Hindlimb muscle (tissue), 1 donor: ENCODE data around the gene CDK19. TPM values are rescaled to one million over a fixed set of nuclear protein-coding genes. Genes with fewer than 3 reads are reported as not detected.
"Not testable (repeated sequence)": the region's sequence is repeated elsewhere in the genome, so short reads cannot be mapped to it uniquely, and the experiment has no call there.

Experiments
- DNase-seq: peaks from one replicate; pipeline ENCODE4 v3.0.0-alpha.2; 2013
- polyA plus RNA-seq: library from polyadenylated mRNA; unstranded; fragments of 120-200 nt; gene quantifications from one replicate; pipeline ENCODE4 v1.2.1, GENCODE V29; 2013; ENCODE audit not compliant: insufficient read length

Gene CDK19
- polyA plus RNA-seq, 1 donor: 14.8 TPM

DNA sequence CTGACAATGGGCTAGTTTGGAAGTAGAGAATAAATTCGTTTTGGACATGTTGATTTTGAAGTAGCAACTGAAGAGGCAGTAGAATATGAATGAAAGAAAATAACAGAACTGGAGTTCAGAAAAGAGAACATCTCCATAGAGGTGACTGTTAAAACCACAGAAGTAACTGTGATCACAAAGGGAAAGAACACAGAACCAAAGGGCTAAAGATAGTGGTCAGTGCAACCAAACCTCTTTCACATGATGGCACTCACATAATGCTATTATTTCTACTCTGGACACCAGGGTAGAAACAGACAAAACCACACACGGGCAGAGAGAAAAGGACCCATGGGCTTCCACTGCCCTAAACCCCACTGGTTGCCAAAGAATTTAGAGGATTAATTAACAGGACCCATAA, 58.5 kb downstream of the CDK19 start:
- no peak for DNase-seq

DNA sequence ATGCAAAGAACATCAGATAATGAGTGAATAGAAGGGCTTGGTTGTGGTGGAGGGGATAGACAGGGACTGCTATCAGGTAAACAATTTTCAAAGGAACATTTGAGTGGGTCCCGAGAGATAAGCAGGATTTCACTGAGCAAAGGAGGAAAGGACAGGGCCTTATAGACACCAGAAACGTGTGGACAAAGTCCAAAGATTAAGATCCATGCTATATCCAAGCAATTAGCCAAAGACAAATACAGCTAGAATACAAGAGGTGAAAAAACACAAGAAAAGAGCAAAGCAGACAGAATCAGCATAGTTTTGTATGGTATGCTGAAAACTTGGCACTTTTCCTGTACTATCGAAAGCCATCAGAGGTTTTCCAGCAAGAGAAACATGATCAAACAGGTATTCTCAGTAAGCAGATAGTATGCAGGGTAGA, 59.8 kb downstream of the CDK19 start:
- DNase-seq: no peak

DNA sequence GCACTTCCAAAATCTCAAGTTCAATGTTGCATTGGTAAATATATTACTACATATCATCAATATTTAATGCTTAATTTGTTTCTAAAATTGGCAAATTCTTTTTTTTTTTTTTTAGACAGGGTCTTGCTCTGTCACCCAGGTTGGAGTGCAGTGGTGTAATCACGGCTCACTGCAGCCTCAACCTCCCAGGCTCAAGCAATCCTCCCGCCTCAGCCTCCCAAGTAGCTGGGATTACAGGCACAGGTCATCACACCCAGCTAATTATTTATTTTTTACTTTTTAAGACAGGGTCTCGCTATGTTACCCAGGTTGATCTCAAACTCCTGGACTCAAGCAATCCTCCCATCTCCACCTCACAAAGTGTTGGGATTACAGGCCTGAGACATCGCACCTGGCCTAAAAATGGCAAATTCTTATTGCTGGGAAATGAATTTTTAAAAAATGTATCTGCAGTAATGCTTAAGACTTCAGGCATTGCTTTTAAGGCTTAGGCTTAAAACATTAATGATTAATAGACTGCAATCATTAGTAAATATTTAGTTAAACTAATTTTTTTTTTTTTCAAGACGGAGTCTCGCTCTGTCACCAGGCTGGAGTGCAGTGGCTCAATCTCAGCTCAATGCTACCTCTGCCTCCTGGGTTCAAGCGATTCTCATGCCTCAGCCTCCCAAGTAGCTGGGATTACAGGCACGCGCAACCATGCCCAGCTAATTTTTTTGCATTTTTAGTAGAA, 61.2 kb downstream of the CDK19 start:
- DNase-seq: not testable (repeated sequence)

DNA sequence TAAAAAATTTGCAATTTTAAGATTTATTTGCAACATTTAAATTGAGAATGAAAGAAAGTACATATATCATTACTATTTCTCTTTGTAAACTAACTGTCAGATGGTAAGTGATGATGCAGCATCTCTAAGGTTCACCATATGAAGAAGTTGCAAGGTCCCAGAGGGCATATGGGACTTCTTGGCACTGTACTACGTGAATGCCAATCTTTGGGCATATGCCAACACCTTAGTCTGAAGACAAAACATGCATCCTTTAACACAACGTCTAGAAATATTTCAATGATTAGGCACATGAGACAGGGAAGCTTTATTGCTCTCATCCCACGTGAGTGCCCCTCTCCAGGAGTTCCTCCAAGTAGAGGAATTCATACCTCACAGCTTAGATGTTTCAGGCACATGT, 66.8 kb downstream of the CDK19 start:
- DNase-seq: no peak

DNA sequence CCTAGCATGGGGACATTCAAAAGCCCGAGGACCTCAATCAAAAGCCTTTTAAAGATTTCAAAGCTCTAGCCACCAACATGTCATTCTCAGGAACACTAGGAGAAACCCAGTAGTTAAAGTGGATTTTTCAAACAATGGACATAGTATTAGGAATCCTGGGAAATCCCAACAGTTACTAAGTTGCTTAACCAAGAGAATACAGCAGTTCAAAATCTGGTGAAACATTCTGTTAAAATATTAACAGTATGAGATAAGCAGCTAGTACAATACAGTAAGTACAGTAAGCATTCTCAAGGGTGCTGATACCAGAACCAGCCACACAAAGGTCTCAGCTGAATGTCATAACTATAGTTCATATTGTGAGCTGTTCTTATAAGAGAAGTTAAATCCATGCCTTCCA, 68.6 kb downstream of the CDK19 start:
- no peak for DNase-seq

DNA sequence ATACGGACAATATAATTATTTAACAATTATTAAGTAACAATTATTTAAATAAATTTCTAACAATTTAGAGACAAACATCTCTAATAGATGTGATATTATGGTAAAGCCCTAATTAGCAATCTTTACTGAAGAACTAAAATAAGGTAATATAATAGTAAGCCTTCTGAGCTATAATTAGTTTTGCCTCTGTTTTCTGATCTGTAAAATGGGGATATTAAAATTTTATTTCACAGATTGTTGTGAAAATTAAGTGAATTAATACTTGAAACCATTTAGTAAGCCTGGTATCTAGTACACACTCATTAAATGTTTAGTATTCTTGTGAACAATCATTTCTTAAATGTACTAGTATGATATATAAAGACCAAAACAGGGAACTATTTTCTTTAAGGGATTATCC, 70.3 kb downstream of the CDK19 start:
- no peak for DNase-seq

DNA sequence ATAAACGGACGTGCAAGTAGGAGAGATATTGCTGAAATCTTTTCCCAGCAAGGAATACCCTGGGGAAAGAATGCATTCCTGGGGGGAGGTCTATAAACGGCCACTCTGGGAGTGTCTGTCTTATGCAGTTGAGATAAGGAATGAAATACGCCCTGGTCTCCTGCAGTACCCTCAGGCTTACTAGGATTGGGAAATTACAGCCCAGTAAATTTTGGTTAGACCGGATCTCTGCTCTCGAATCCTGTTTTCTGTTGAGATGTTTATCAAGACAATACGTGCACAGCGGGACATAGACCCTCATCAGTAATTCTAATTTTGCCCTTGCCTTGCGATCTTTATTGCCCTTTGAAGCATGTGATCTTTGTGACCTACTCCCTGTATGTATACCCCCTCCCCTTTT, 72.7 kb downstream of the CDK19 start:
- DNase-seq: not testable (repeated sequence)

DNA sequence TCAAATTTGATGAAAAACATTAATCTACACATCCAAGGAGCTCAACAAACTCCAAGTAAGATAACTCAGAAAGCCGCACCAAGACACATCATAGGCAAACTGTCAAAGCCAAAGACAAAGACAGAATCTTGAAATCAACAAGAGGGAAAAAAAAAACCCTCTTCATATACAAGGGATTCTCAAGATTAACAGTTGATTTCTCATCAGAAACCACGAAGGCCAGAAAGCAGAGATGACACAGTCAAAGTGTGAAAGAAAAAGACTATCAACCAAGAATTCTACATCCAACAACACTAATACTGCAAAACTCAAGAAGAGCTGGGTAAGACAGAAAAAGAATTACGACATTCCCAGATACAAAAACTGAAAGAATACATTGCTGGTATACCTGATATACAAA, 73.8 kb downstream of the CDK19 start:
- DNase-seq: no peak

DNA sequence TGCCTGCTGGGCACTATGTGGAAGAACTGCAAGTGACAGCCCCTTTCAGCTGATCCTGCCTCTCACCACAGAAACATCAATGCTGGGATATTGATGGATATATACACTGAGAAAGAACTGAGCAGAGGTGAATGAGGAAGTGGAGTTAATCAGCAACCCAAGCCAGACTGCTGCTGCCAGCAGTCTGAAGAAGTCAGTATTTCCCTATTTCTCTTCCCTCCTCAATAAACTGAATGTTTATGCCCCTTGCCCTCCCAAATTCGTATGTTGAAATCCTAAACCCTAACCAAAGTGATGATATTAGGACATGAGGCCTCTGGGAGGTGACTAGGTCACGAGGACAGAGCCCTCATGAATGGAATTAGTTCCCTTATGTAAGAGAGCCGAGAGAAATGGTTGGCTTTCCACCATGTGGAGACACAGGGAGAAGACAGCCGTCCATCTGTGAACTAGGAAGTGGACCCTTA, 76.3 kb downstream of the CDK19 start:
- DNase-seq: peak; percentile 14

DNA sequence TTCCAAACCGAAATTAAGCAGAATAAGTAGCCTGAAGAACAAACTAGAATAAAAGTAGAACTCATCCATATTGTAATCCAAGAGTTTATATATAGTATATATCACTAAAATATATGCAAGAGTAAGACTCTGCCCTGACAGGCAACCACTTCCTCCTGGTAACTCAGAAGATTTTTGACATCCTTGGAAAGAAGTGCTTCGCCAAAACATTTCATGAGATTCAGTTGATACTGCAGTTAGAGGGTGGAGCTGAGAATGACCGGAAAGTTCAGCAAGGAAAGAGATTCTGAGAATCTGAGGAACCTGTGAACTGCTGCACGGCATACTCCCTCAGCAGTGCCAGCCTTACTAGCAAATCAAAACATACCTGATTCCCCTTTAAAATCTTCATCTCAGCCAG, 79.6 kb downstream of the CDK19 start:
- DNase-seq: no peak

DNA sequence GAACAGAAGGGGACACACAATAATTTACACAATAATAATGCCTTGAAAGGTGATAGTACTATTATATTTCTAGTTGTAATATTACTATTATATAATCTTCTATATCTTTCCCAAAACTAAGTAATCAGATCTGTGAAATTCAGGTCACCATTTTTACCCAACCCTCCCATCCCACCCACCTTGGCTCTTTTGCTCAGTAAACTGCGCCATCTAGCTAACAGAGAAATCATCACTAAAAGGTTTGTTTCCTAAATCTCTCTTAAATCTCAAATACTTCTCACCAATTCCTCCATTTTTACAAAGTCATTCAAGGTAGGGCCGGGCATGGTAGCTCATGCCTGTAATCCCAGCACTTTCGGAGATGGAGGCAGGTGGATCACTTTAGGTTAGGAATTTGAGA, 83.4 kb downstream of the CDK19 start:
- no peak for DNase-seq

DNA sequence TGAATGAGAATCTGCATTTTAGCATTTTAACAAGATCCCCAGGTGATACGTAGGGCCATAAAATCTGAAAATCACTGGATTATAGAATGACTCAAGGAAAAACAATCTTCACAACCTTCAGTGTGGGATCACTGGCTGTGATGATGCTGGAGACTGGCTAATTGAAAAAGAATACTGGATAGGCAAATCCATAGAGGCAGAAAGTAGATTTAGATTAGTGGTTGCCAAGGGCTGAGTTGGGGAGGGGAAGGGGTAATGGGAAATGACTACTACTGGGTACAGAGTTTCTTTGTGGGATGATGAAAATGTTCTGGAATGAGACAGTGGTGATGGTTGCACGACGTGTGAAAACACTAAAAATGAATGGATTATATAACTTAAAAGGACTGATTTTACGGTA, 84.1 kb downstream of the CDK19 start:
- no peak for DNase-seq

DNA sequence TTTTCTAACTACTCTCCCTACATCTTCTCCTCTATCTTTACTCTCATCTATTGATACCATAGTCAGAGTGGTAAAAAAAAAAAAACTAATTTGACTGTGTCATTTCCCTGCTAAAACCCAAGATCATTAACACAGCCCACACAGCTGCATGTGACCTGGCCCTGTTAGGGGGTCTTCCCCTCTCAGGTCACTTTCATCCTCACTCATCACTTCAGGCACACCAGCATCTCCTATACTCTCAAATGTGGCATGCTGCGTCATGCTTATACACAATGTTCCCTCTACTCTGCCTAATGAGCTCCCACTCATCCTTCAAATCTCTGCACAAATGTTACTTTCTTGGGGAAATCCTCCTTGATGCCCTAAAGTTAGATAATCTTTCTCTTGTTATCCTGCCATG, 86.8 kb downstream of the CDK19 start:
- DNase-seq: no peak

DNA sequence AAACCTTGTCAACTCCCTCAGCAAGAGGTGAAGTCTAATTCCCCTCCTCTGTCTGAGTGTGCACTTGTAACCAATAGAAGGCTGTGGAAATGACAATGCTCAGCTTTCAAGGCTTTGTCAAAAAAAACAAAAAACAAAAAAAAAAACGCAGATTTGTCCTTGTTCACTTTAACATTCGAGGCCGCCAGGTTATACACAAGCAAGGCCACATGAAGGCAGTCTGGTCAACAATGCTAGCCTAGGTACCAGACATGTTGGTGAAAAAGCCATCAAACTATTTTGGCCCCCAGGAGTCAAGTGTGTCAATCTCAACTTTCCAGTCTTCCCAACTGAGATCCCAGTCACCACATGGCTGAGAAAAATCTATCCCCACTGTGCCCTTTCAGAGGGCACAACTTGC, 92.3 kb downstream of the CDK19 start:
- DNase-seq: no peak

DNA sequence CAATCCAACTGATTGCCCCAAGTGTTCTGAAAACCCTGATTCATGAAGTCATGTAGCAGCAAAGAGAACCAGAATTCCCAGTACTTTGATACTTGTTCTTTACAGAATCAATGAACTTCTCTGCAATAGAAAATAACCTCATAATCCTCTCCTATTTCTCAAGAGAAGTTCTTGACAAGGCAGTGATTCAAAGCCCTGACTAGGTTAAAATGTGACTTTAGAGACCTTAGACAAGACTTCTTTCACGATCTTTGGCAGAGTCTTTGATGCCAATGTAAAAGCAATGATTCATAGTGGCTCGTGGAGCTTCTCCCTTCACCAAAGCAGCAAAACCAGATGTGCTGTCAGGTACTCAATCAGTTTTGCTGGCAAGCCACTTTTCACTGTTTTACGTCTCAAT, 95.2 kb downstream of the CDK19 start:
- no peak for DNase-seq

DNA sequence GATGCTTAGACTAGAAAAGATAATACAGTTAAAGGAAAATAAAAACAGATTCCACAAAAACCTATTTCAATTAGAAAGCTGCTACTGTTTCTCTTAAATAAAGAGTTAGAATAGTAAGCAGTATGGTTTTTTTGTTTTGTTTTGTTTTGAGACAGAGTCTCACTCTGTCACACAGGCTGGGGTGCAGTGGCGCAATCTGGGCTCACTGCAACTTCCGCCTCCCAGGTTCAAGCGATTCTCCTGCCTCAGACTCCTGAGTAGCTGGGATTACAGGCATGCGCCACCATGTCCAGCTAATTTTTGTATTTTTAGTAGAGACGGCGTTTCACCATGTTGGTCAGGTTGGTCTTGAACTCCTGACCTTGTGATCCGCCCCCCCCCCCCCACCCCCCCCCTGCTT, 95.7 kb downstream of the CDK19 start:
- not testable (repeated sequence) for DNase-seq

DNA sequence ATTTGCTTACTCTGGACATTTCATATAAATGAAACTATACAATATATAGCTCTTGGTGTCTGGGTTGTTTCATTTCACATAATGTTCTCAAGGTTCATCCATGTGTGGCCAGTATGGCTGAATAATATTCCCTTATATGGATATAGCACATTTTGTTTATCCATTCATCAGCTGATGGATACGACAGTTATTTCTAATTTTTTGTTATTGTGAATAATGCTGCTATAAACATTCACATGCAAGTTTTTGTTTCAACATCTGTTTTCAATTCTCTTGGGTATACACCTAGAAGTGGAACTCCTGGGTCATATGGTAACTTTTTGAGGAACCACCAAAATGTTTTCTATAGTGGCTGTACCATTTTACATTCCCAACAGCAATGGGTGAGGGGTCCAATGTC, 101.1 kb downstream of the CDK19 start:
- no peak for DNase-seq

DNA sequence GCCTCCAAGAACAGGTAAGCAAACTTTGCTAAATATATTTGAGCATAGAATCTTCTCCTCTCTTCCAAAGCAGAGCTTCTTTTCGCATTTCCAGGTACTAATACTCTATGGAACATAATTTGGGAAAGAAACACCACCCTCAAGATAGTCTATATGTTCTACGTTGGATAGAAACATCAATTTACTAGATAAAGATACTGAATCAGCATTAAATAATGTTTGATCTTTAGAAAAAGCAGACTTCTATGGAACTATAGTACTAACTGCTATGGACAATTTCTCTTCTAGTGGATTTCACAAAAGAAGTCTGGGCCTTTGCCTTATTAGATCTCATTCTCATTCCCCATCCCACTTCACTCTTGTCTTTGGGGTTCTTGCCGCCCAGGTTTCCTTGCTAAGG, 103.0 kb downstream of the CDK19 start:
- DNase-seq: no peak

DNA sequence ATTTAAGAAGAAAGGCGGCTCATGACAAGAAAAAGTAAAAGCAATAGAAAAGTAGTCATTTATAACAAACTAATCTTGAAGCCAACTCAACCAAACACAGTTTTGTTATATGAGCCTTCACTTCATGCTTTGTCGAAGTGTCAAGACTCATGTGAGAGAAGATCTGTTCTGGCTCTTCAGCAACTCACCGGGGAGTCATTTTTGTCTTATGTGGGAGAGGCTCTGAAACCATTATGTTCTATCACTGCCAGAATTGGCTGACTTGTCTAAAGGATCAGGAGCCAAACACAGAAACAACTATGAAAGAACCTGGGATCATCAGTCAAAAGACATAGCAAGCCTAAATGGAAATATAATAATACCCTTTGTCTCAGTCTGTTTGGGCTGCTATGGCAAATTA, 105.2 kb downstream of the CDK19 start:
- no peak for DNase-seq

DNA sequence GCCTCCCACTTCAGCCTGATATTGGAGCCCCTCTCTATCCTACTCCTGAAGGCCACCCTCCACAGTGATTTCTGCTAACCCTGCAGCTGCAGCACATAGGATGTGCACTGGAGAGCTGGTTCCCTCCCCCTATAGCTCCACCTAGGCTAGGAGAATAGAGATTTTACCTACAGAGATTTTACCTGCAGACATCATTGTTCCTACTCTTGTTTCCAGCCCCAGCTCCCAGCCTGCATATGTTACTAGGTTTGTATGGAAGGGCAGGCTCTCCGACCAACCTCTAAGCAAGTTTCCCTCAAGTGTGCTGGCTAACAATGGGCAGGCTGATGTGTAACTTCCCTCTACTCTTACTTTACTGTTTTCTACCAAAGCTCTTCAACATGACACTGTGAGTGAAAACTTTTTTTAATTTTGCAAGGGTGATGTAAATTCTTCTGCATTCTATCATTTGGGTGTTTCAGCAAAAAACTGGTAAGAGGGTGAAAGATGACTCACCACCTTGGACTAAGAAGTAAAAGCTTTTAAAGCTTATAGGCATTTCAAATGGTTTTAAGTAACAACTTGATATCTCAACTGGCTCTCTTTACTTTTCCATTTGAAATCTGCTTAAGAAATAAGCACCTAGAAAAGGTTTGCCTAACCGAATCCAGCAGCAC, 106.8 kb downstream of the CDK19 start:
- DNase-seq: no peak

DNA sequence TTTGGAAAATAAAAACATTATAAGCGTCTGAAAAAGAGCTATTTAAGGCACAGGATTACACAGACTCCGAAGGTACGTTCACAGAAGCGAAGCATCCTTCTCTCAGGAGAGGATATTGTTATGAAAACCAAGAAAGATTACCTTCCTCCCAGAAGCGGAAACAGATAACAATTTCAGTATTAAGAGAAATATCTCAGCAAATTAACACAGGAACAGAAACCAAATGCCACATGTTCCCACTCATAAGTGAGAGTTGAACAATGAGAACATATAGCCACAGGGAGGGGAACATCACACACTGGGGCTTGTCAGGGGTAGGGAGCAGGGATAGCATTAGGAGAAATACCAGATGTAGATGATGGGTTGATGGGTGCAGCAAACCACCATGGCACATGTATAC, 109.7 kb downstream of the CDK19 start:
- DNase-seq: no peak

DNA sequence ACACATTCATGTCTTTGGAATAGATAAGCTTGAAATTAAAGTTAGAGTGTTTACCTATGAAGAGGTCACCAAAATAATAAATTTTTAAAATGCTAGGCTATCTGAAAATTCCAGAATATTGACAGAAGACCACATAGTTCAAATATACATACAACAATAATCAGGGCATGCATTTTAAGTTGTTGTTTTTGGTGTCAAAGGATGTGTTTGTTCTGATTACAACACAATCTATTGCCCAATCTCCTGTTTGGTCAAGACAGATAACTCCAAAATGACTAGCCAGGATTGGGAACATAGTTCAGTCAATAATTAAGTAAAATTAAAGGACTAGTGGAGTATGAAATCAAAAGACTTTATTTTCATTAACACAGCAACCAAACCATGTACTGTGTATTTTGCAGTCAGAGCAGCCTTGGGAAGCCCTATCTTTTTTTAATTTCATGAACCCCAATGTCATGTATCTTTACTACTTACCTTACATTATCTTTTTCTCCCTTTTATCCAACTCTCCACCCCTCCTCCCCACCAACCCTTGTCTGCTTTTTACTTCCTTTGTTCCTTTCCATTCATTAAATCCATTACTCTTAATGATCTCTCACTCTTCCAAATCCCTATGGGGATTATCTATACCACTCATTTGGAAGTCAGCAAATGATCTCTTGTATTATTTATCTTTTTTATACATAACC, 111.2 kb downstream of the CDK19 start:
- DNase-seq: no peak

DNA sequence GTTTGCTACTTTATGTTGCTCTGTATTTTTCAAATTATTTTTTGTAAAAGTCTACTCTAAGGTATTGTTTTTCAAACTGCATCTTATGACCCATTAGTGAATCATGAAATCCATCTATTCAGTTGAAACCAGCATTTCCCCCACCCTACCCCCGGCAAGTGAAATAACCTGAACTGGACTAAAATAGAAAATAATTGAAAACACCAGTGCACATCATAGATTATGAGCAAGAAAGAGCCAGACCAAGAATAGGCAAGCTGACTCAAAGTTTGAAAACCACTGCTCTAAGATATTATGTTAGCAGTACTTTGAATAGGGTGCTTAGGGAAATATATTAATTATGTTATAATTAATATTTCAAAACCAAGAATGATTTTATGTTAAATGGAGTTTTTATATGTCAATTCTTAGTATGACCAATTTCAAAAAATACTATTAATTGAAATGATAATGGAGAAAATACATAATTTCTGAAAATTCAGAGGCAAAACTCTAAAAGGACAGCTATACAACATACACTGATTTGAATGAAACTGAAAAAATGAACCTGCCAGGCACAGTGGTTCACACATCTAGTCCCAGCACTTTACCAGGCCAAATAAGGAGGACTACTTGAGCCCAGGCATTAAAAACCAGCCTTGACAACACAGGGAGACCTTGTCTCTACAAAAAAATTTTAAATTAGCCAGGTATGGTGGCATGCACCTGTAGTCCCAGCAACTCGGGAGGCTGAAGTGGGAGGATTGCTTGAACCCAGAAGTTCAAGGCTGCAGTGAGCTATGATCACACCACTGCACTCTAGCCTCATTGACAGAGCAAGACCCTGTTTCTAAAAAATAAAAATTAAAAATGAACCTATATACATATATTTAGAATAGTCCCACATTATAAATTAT, 112.0 kb downstream of the CDK19 start:
- no peak for DNase-seq
